GM06990 (cell line): ENCODE results near the gene CCDC142.
A peak's percentile ranks its signal among the peaks of the same experiment; 100 is the strongest.

Experiments used
- DNase-seq: peaks from one replicate; pipeline ENCODE4 v3.0.0-alpha.2; 2011; ENCODE audit not compliant: insufficient read length; ENCODE audit errors: extremely low read depth
- H3K27me3 ChIP-seq: replicated peaks from 2 replicates; pipeline ENCODE4 v1.6.0; 2011; ENCODE audit warnings: low read length; ENCODE audit not compliant: control insufficient read depth, insufficient read depth
- H3K36me3 ChIP-seq: 2 replicates; pipeline ENCODE4 v1.5.1; 2011; ENCODE audit warnings: low read length; ENCODE audit not compliant: control insufficient read depth, insufficient read depth
- H3K4me3 ChIP-seq: replicated peaks from 2 replicates; pipeline ENCODE4 v1.5.1; 2011; ENCODE audit warnings: low read depth, mild to moderate bottlenecking, control low read depth, low read length
- TF ChIP-seq, protein P1 (sequence below): IDR thresholded peaks from 2 replicates; pipeline ENCODE4 v1.5.1; 2011; ENCODE audit warnings: low read length, control low read depth, mild to moderate bottlenecking, inconsistent platforms; ENCODE audit not compliant: insufficient read depth, poor library complexity, severe bottlenecking

The CCDC142 gene

GRCh38 chr2:74515271-74515980 is 32.6 kb upstream of the CCDC142 start:
- TF ChIP-seq, protein P1, sequence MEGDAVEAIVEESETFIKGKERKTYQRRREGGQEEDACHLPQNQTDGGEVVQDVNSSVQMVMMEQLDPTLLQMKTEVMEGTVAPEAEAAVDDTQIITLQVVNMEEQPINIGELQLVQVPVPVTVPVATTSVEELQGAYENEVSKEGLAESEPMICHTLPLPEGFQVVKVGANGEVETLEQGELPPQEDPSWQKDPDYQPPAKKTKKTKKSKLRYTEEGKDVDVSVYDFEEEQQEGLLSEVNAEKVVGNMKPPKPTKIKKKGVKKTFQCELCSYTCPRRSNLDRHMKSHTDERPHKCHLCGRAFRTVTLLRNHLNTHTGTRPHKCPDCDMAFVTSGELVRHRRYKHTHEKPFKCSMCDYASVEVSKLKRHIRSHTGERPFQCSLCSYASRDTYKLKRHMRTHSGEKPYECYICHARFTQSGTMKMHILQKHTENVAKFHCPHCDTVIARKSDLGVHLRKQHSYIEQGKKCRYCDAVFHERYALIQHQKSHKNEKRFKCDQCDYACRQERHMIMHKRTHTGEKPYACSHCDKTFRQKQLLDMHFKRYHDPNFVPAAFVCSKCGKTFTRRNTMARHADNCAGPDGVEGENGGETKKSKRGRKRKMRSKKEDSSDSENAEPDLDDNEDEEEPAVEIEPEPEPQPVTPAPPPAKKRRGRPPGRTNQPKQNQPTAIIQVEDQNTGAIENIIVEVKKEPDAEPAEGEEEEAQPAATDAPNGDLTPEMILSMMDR: no peak
- peaks cover 2% of the 10 kb centered on the region; the same call in 1 of the 2 replicates for H3K27me3 ChIP-seq

DNA sequence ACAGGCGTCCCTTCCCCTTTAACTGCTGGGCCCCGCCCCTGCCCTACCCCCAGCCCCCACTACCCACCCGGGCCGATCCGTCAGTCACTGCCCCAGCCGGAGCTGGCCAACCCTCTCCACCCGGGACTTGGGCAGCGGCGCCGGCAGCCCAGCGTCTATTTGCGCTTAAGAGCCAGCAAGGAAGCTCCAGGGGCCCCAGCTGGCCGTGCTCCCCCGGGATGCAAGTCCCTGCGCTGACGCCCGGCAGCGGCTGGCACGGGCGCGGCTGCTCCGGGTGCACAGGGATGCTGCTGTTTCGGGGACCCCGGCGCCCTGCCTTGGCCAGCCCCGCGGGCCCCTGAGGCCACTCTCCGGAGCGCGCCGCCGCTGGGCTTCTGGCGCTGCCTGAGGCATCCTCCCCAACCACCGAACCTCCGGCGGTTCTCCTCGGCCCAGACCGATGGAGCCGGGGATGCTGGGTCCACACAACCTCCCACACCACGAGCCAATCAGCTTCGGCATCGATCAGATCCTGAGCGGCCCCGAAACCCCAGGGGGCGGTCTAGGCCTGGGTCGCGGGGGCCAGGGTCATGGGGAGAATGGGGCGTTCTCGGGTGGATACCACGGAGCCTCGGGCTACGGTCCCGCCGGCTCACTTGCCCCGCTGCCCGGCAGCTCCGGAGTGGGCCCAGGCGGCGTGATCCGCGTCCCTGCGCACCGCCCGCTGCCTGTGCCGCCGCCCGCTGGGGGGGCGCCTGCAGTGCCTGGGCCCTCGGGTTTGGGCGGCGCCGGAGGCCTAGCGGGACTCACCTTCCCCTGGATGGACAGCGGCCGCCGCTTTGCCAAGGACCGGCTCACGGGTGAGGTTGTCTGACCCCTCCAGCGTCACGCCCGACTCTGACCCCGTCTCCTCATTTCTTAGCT is 31.8 kb upstream of the CCDC142 start, which contains the start of gene TLX2:
Gene TLX2 (plus strand): TSS at position 83 of the 903 bp plus-strand sequence. CDS start 357 bp downstream, at position 440.
- Histone ChIP-seq H3K4me3 (peak within 1 kb of the TSS; percentile 46), H3K27me3 (peaks cover 2% of the 10 kb centered on the region; the same call in 1 of the 2 replicates), H3K36me3 (no peaks in the 10 kb centered on the region)
- DNase-seq: no peak
- TF ChIP-seq, protein P1: peak; percentile 12

More at GRCh38 chr2:74515271-74515980, 32.6 kb upstream of the CCDC142 start:
- H3K4me3 ChIP-seq: no peak overlapping the region
- no peaks in the 10 kb centered on the region for H3K36me3 ChIP-seq
- DNase-seq: peak; percentile 37

- TF ChIP-seq, protein P1: no peak
- DNase-seq: peak; percentile 33
- Histone ChIP-seq H3K36me3 (no peaks in the 10 kb centered on the region), H3K27me3 (peaks cover 2% of the 10 kb centered on the region; the same call in 1 of the 2 replicates), H3K4me3 (peak overlapping the region; percentile 46)
These were observed 31.0 kb upstream of the CCDC142 start for GRCh38 chr2:74513605-74514367.

DNA sequence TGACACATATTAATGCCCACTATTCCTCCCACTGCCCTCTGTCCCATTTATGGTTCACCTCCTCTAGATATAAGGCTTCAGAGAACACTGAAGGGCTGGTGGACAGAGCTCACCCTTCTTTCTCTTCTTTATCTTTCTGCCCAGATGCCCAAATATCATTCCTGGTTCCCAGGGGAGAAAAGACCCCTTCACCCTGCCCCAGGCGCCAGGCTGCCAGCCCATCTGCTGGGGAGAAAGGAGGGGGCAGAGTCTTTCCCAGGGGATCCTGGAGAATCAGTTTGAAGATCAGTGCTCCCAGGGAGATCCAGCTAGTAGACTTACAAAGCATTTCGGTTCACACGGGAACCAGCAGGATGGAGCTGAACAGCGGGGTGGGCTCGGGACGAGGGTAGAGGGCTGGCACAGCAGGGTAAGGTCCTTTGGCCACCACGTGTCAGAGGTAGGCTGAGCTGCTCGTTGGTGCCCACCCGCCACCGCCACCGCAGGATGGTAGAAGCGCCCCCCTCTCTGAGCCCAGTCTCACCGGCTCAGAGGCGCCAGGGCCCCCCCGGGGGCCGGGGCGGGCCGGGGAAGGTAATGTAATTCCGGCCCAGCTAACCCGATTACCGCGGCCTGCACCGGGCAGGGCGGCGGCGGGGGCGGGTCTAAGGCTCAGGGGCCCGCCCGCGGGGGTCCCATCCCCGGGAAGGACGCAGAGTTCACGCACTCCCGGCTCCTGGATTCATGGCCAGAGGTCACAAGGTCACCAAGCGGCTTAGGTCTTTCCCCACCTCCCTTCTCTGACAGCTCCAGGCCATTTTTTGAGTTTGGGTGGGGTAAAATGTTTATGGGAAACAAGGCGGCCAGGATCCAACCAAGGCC is 30.2 kb upstream of the CCDC142 start:
- Histone ChIP-seq H3K36me3 (no peaks in the 10 kb centered on the region), H3K4me3 (no peak overlapping the region), H3K27me3 (peaks cover 2% of the 10 kb centered on the region; the same call in 1 of the 2 replicates)
- TF ChIP-seq, protein P1: no peak
- DNase-seq: no peak
